Measurements from ENCODE around the gene ROR2. TPM values are rescaled to one million over a fixed set of nuclear protein-coding genes. Genes with fewer than 3 reads are reported as not detected.
"Not testable (repeated sequence)": the region's sequence is repeated elsewhere in the genome, so short reads cannot be mapped to it uniquely, and the experiment has no call there.

The ROR2 gene
- total RNA-seq, 2 donors from 2014 or later: 0.21 to 0.68 TPM

GRCh38 chr9:91986248-91986647 lies 36.2 kb upstream of the ROR2 start:
- ATAC-seq (ENCODE audit: insufficient number of reproducible peaks, low FRiP score, low read depth) (no peak), DNase-seq (ENCODE audit: low spot score) (no peak)
- H3K27ac ChIP-seq: no peak overlapping the region
- no peak overlapping the region for H3K4me3 ChIP-seq
- no peaks in the 10 kb centered on the region for H3K9me3 ChIP-seq
- TF ChIP-seq CTCF (IDR thresholded peaks at IDR 0.05): no peak
- H3K27me3 ChIP-seq (replicated peaks; ENCODE audit: insufficient read depth): no peaks in the 10 kb centered on the region
- H3K36me3 ChIP-seq: no peaks in the 10 kb centered on the region
- no peaks in the 10 kb centered on the region for H3K4me1 ChIP-seq (ENCODE audit: control insufficient read depth in 1 of 2, low read depth in 2 of 2)

GRCh38 chr9:91985692-91986091 lies 35.7 kb upstream of the ROR2 start:
- Histone ChIP-seq H3K27me3 (replicated peaks; ENCODE audit: insufficient read depth) (no peaks in the 10 kb centered on the region), H3K4me1 (ENCODE audit: control insufficient read depth in 1 of 2, low read depth in 2 of 2) (no peaks in the 10 kb centered on the region), H3K9me3 (no peaks in the 10 kb centered on the region), H3K27ac (no peak overlapping the region), H3K36me3 (no peaks in the 10 kb centered on the region), H3K4me3 (no peak overlapping the region)
- TF ChIP-seq CTCF (IDR thresholded peaks at IDR 0.05): no peak
- no peak for ATAC-seq (ENCODE audit: insufficient number of reproducible peaks, low FRiP score, low read depth)
- DNase-seq (ENCODE audit: low spot score): no peak

GRCh38 chr9:91978740-91979414 lies 28.8 kb upstream of the ROR2 start:
- DNase-seq (ENCODE audit: low spot score) (no peak), ATAC-seq (ENCODE audit: insufficient number of reproducible peaks, low FRiP score, low read depth) (no peak)
- no peaks in the 10 kb centered on the region for H3K9me3 ChIP-seq
- H3K4me1 ChIP-seq (ENCODE audit: control insufficient read depth in 1 of 2, low read depth in 2 of 2): no peaks in the 10 kb centered on the region
- H3K27me3 ChIP-seq (replicated peaks; ENCODE audit: insufficient read depth): no peaks in the 10 kb centered on the region
- TF ChIP-seq CTCF (IDR thresholded peaks at IDR 0.05): no peak
- H3K4me3 ChIP-seq: no peak overlapping the region
- H3K36me3 ChIP-seq: no peaks in the 10 kb centered on the region
- no peak overlapping the region for H3K27ac ChIP-seq

GRCh38 chr9:91975254-91975653 lies 25.2 kb upstream of the ROR2 start:
- ATAC-seq (ENCODE audit: insufficient number of reproducible peaks, low FRiP score, low read depth); H3K27me3 ChIP-seq (replicated peaks; ENCODE audit: insufficient read depth); H3K9me3 ChIP-seq; H3K27ac ChIP-seq; DNase-seq (ENCODE audit: low spot score); H3K36me3 ChIP-seq; H3K4me1 ChIP-seq (ENCODE audit: control insufficient read depth in 1 of 2, low read depth in 2 of 2); H3K4me3 ChIP-seq: not testable (repeated sequence)

GRCh38 chr9:91972711-91973110 lies 22.7 kb upstream of the ROR2 start:
- ATAC-seq (ENCODE audit: insufficient number of reproducible peaks, low FRiP score, low read depth) (no peak), DNase-seq (ENCODE audit: low spot score) (no peak)
- Histone ChIP-seq H3K27me3 (replicated peaks; ENCODE audit: insufficient read depth) (no peaks in the 10 kb centered on the region), H3K9me3 (no peaks in the 10 kb centered on the region), H3K4me3 (no peak overlapping the region), H3K36me3 (no peaks in the 10 kb centered on the region), H3K27ac (no peak overlapping the region), H3K4me1 (ENCODE audit: control insufficient read depth in 1 of 2, low read depth in 2 of 2) (no peaks in the 10 kb centered on the region)
- no peak for TF ChIP-seq CTCF (IDR thresholded peaks at IDR 0.05)

- H3K4me1 ChIP-seq (ENCODE audit: control insufficient read depth in 1 of 2, low read depth in 2 of 2): no peaks in the 10 kb centered on the region
- H3K36me3 ChIP-seq: no peaks in the 10 kb centered on the region
- ATAC-seq (ENCODE audit: insufficient number of reproducible peaks, low FRiP score, low read depth): no peak
- no peaks in the 10 kb centered on the region for H3K27me3 ChIP-seq (replicated peaks; ENCODE audit: insufficient read depth)
- DNase-seq (ENCODE audit: low spot score): no peak
- no peak overlapping the region for H3K27ac ChIP-seq
- no peaks in the 10 kb centered on the region for H3K9me3 ChIP-seq
- no peak overlapping the region for H3K4me3 ChIP-seq
- no peak for TF ChIP-seq CTCF (IDR thresholded peaks at IDR 0.05)
Measured at GRCh38 chr9:91972076-91972626, 22.1 kb upstream of the ROR2 start.

Data from thoracic aorta (tissue), 2 donors.